Activated CD8-positive, alpha-beta memory T cell treated with anti-CD3 and anti-CD28 coated beads for 48 hours (primary cell): ENCODE data around the gene PDE6C.

Experiments used
- DNase-seq, 3 experiments: peaks; one replicate each; pipeline ENCODE4 v3.0.0-alpha.2; 2020; ENCODE audit warnings: low read depth in 2 of 3, low spot score in 2 of 3

The PDE6C gene

DNA sequence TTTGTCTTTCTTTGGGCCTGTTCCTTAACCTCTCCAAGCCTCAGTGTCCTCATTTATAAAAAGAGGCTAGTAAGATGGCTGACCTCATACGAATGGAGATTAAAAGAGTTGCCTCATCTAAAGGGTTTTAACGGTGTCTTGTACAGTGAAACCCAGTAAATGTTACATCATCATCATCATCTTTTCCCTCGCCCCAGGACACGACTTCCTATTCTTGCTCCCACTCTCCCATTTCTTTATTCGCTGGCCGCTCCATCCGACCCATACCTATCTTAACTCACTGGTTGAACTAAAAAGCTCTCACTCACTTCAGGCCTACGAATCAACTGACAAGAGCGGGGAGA, 89.5 kb downstream of the PDE6C start:
- DNase-seq = no peak

DNA sequence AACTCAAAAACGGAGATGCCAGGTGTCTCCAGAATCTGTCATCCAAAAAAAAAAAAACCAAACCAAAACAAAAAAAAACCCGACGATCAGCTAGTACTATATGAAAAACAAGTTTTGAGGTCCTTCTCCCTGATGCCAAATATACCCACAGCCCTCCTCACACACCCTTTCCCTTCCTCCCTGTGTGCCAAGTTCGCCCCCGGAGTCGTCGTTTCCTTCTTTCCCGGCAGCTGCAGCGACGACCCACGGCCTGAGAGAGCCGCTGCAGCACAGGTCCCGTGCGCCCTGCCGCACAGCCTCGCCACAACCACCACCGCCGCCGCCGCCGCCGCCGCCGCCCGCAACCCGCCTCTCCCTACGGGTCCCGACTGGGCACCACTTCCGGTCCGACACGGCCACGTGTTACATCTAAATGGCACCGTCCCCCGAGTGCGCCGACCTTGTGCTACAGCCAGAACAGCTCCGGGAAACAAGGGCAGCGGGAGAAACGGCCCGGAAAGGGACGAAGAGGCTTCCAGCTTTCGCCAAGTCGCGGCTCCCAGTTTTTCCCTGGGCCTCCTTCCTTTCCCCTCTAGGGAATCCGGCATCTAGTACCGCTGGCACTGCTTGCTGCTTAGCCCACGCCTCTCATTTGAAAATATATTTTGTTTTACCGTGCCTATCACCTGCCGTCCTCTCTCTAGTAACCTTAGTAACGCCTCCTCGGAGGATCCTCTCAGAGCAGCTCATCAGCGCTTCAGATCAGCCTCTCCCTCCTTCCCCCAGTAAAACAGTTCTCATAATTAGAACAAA, 90.1 kb downstream of the PDE6C start, which contains the start of gene FRA10AC1:
TSS of gene FRA10AC1 (minus strand) at position 383 of the 792 bp plus-strand sequence. CDS start 2,486 bp downstream, outside the sequence.
- peak; percentile 84 to 97 (median 92) for DNase-seq

DNA sequence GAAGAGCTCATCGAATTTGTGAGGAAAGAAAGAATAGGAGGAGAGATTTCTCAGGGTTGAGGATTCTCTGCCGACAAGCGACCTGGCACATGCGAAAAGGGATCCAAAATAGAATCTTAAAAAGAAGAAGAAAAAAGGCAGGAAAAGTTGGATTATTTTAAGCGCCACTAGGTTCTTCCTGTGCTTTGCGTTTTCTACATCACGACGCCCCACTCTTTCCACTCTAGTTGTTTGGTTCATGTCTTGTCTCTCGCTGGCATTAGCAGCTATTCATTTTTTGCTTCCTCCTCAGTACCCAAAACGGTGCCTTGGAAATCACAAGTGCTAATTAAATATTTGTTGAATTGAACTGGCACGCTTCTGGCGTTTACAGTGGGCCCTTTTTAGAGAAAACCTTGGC, 90.7 kb downstream of the PDE6C start:
- DNase-seq = no peak

GRCh38 chr10:93703841-93704240, 91.5 kb downstream of the PDE6C start:
- DNase-seq = no peak

DNA sequence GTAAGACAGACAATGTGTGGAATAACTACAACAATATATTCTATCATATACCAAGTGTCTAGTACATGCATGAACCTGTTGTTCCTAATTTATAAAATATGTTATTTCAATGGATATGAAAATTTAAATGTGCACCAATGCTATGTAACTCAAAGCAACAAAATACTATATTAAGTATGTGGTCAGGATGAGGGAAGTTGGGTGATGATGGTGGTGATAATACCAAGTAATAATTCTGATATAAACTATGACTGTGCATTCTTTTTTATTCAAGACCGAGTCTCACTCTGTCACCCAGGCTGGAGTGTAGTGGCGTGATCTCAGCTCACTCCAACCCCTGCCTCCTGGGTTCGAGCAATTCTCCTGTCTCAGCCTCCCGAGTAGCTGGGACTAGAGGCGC, 92.1 kb downstream of the PDE6C start:
- DNase-seq = no peak

- DNase-seq = no peak
Observed at GRCh38 chr10:93707623-93708022, 95.3 kb downstream of the PDE6C start.

GRCh38 chr10:93710333-93710909, 98.1 kb downstream of the PDE6C start:
- no peak for DNase-seq

- DNase-seq = no peak
Observed at GRCh38 chr10:93711891-93712290, 99.6 kb downstream of the PDE6C start.

- no peak for DNase-seq
Observed at GRCh38 chr10:93712593-93712992, 100.3 kb downstream of the PDE6C start.

DNA sequence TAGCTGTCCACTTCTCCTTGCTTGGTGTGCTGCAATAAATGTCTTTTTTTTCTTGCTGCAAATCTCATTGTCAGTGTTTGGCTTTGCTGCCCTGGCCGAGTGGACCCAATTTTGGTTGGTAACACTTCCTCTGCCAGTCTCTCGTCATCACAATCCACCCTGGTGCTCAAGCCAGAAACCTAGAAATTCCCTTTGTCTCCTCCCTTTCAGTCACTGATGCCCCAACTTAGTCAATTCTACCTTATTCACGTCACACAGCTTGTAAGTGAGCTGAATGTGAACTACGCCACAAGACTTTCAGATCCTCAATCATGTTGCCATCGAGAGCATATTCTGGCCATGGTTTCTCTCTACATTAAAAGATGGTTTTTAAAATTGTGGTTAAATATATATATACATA, 103.0 kb downstream of the PDE6C start:
- DNase-seq = no peak
